ENCODE results near the gene TXNL4B.

Gene TXNL4B

GRCh38 chr16:72043539-72043938, 49.9 kb downstream of the TXNL4B start:
- no peak for TF ChIP-seq CTCF (IDR thresholded peaks at IDR 0.05; ENCODE audit: insufficient read depth, low read length, poor library complexity, severe bottlenecking)
- DNase-seq (ENCODE audit: extremely low read depth, insufficient read length) = no peak
- no peaks in the 10 kb centered on the region for H3K36me3 ChIP-seq (ENCODE audit: control insufficient read depth, insufficient read depth, low read length)
- no peak overlapping the region for H3K4me3 ChIP-seq (replicated peaks; ENCODE audit: low read depth, low read length)
- no peaks in the 10 kb centered on the region for H3K27me3 ChIP-seq (replicated peaks; ENCODE audit: control insufficient read depth, insufficient read depth, low read length)

- no peaks in the 10 kb centered on the region for H3K27me3 ChIP-seq (replicated peaks; ENCODE audit: control insufficient read depth, insufficient read depth, low read length)
- no peak overlapping the region for H3K4me3 ChIP-seq (replicated peaks; ENCODE audit: low read depth, low read length)
- TF ChIP-seq CTCF (IDR thresholded peaks at IDR 0.05; ENCODE audit: insufficient read depth, low read length, poor library complexity, severe bottlenecking) = no peak
- no peaks in the 10 kb centered on the region for H3K36me3 ChIP-seq (ENCODE audit: control insufficient read depth, insufficient read depth, low read length)
- DNase-seq (ENCODE audit: extremely low read depth, insufficient read length) = no peak
Measured at GRCh38 chr16:72043058-72043457, 50.4 kb downstream of the TXNL4B start.

GRCh38 chr16:72042157-72042660, 51.2 kb downstream of the TXNL4B start:
- Histone ChIP-seq H3K36me3 (ENCODE audit: control insufficient read depth, insufficient read depth, low read length) (no peaks in the 10 kb centered on the region), H3K27me3 (replicated peaks; ENCODE audit: control insufficient read depth, insufficient read depth, low read length) (no peaks in the 10 kb centered on the region), H3K4me3 (replicated peaks; ENCODE audit: low read depth, low read length) (no peak overlapping the region)
- no peak for TF ChIP-seq CTCF (IDR thresholded peaks at IDR 0.05; ENCODE audit: insufficient read depth, low read length, poor library complexity, severe bottlenecking)
- DNase-seq (ENCODE audit: extremely low read depth, insufficient read length) = no peak

GRCh38 chr16:72036098-72036497, 57.3 kb downstream of the TXNL4B start:
- no peak for TF ChIP-seq CTCF (IDR thresholded peaks at IDR 0.05; ENCODE audit: insufficient read depth, low read length, poor library complexity, severe bottlenecking)
- no peak for DNase-seq (ENCODE audit: extremely low read depth, insufficient read length)
- Histone ChIP-seq H3K27me3 (replicated peaks; ENCODE audit: control insufficient read depth, insufficient read depth, low read length) (no peaks in the 10 kb centered on the region), H3K36me3 (ENCODE audit: control insufficient read depth, insufficient read depth, low read length) (no peaks in the 10 kb centered on the region), H3K4me3 (replicated peaks; ENCODE audit: low read depth, low read length) (no peak overlapping the region)
